GM13976 (cell line): ENCODE measurements around the gene PDE4D.

ENCODE experiments used
- DNase-seq: peaks from one replicate; pipeline ENCODE4 v3.0.0; 2012; ENCODE audit warnings: low spot score
- CTCF ChIP-seq: IDR thresholded peaks from 2 replicates; pipeline ENCODE4 v1.5.1; 2012; ENCODE audit warnings: borderline replicate concordance, mild to moderate bottlenecking; ENCODE audit not compliant: insufficient read depth; ENCODE audit errors: extremely low read depth, missing control alignments, control extremely low read depth
- in situ Hi-C: fragments of 300-500 bp; cut with MboI; formaldehyde crosslinking; loops from one replicate; pipeline ENCODE4 v1.12.0; 2022; ENCODE audit warnings: low sequenced_read_pairs, mixed read lengths, inconsistent platforms; ENCODE audit not compliant: unreplicated experiment

PDE4D gene

DNA sequence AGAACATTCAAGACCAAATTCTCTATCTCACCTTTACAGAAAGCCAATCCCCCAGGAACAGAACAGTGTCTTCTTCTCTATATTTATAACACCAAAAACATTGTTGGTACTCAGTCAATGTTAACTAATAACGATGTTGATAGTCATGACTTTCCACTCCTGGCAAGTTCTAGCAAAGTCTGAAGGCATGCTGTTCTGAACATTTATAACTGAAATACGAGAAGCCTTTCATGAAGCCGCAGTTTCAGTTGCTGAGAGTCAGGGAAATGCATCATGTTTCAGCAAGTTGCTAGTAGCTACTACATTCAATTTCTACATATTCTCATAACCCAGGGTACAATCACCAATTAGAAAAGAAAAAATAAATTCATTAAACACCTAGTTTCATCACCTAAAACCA lies 301.4 kb downstream of the PDE4D start:
- no peak for TF ChIP-seq CTCF
- in situ Hi-C loops = no loop called here
- no peak for DNase-seq

DNA sequence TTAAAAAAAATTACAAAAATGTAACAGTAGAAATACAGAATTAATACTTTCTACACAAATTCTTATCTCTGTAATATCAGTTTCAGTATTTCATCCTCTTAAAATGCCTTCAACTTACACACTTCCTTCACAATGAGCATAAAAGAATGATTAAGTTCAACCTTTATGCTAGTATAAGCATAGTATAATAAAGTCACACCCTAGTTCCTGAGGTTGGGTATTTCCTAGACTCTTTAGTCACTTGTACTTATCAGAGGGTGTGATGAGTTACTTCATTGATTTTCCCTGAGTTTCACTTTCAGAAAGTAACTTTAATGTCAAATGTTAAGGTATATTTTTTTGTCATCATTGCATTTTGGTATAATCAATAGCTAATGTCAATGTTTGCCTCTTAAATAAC lies 302.4 kb downstream of the PDE4D start:
- no peak for TF ChIP-seq CTCF
- in situ Hi-C loops = no loop called here
- peak; percentile 17 for DNase-seq

DNA sequence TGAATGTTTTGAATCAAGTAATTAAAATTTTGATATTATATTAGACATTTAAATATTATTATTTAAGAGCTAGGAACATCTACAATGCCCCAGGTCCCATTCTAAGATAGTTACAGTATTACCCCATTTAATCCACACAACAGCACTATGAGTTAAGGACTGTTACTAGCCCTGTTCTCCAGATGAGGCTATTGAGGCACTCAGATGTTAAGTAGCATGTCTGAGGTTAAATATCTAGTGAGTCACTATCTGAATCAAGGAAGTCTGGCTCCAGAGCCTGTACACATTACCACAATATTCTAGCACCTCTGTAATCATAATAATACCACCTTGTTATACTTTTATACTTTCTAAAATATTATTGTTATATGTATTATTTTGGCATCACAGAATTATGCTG lies 304.6 kb downstream of the PDE4D start:
- TF ChIP-seq CTCF = no peak
- in situ Hi-C loops = no loop called here
- DNase-seq = no peak

GRCh38 chr5:59587489-59588337 lies 305.8 kb downstream of the PDE4D start:
- in situ Hi-C loops = no loop called here
- no peak for DNase-seq
- no peak for TF ChIP-seq CTCF

- TF ChIP-seq CTCF = no peak
- in situ Hi-C loops = no loop called here
- no peak for DNase-seq
These were observed 306.7 kb downstream of the PDE4D start for GRCh38 chr5:59586841-59587240.

- no peak for DNase-seq
- in situ Hi-C loops = no loop called here
- no peak for TF ChIP-seq CTCF
These were observed 308.4 kb downstream of the PDE4D start for GRCh38 chr5:59584858-59585846.
